Renal pelvis (tissue), 4 donors: ENCODE data around the gene RASA3. TPM values are rescaled to one million over a fixed set of nuclear protein-coding genes. Genes with fewer than 3 reads are reported as not detected.

Experiments
- DNase-seq: peaks from one replicate; pipeline ENCODE4 v3.0.0-alpha.2; 2013
- polyA plus RNA-seq, 3 donors: library from polyadenylated mRNA; unstranded; fragments of 120-200 nt; gene quantifications; one replicate each; pipeline ENCODE4 v1.2.1, GENCODE V29; 2013; ENCODE audit not compliant: insufficient read length in 3 of 3

RASA3 gene
- polyA plus RNA-seq, 3 donors, result 11.3 to 13.4 (median 12.1) TPM

- no peak for DNase-seq
Observed at GRCh38 chr13:113969311-113969972, 163.0 kb downstream of the RASA3 start.

- no peak for DNase-seq
Observed at GRCh38 chr13:113968463-113969310, 163.7 kb downstream of the RASA3 start.

GRCh38 chr13:113967729-113968462 is 164.5 kb downstream of the RASA3 start:
- DNase-seq, result no peak

- DNase-seq, result no peak
Observed at GRCh38 chr13:113967206-113967720, 165.2 kb downstream of the RASA3 start.

- no peak for DNase-seq
Observed at GRCh38 chr13:113965968-113966884, 166.2 kb downstream of the RASA3 start.

GRCh38 chr13:113965383-113965874 is 167.0 kb downstream of the RASA3 start:
- no peak for DNase-seq

- no peak for DNase-seq
Observed at GRCh38 chr13:113964251-113964995, 168.0 kb downstream of the RASA3 start.

- DNase-seq, result no peak
Observed at GRCh38 chr13:113963376-113963775, 169.0 kb downstream of the RASA3 start.

- no peak for DNase-seq
Observed at GRCh38 chr13:113962975-113963374, 169.4 kb downstream of the RASA3 start.

- no peak for DNase-seq
Observed at GRCh38 chr13:113962386-113962785, 170.0 kb downstream of the RASA3 start.

GRCh38 chr13:113960276-113960948 is 172.0 kb downstream of the RASA3 start:
- DNase-seq, result no peak

- no peak for DNase-seq
Observed at GRCh38 chr13:113959198-113959597, 173.2 kb downstream of the RASA3 start.

GRCh38 chr13:113958373-113958772 is 174.1 kb downstream of the RASA3 start:
- no peak for DNase-seq

GRCh38 chr13:113956571-113956970 is 175.9 kb downstream of the RASA3 start:
- DNase-seq, result no peak

- no peak for DNase-seq
Observed at GRCh38 chr13:113955691-113956090, 176.7 kb downstream of the RASA3 start.

- DNase-seq, result no peak
Observed at GRCh38 chr13:113955235-113955634, 177.2 kb downstream of the RASA3 start.

- DNase-seq, result no peak
Observed at GRCh38 chr13:113954046-113954835, 178.2 kb downstream of the RASA3 start.

GRCh38 chr13:113953561-113953960 is 178.9 kb downstream of the RASA3 start:
- DNase-seq, result no peak

GRCh38 chr13:113952983-113953520 is 179.4 kb downstream of the RASA3 start:
- no peak for DNase-seq
